GM23248 (cell line): ENCODE data around the gene FGFR2.

ENCODE experiments used
- EZH2 ChIP-seq: fragments of 200-600 bp; sonication (generic); IDR thresholded peaks from 2 replicates; pipeline ENCODE4 v1.6.1; 2018; ENCODE audit warnings: antibody characterized with exemption, mild to moderate bottlenecking; ENCODE audit not compliant: insufficient read depth, poor library complexity, severe bottlenecking
- EZH2phosphoT487 ChIP-seq: fragments of 200-600 bp; sonication (generic); IDR thresholded peaks from 2 replicates; pipeline ENCODE4 v1.6.1; 2018; ENCODE audit warnings: antibody characterized with exemption, moderate library complexity, mild to moderate bottlenecking, low read depth; ENCODE audit not compliant: insufficient read depth

- no peak for TF ChIP-seq EZH2
- no peak for TF ChIP-seq EZH2phosphoT487
Measured at GRCh38 chr10:121577568-121577967, 20.7 kb downstream of the FGFR2 start.
